Measurements from ENCODE around the gene D2HGDH.

GRCh38 chr2:241808051-241808720 lies 73.8 kb downstream of the D2HGDH start:
- TF ChIP-seq, protein P1, sequence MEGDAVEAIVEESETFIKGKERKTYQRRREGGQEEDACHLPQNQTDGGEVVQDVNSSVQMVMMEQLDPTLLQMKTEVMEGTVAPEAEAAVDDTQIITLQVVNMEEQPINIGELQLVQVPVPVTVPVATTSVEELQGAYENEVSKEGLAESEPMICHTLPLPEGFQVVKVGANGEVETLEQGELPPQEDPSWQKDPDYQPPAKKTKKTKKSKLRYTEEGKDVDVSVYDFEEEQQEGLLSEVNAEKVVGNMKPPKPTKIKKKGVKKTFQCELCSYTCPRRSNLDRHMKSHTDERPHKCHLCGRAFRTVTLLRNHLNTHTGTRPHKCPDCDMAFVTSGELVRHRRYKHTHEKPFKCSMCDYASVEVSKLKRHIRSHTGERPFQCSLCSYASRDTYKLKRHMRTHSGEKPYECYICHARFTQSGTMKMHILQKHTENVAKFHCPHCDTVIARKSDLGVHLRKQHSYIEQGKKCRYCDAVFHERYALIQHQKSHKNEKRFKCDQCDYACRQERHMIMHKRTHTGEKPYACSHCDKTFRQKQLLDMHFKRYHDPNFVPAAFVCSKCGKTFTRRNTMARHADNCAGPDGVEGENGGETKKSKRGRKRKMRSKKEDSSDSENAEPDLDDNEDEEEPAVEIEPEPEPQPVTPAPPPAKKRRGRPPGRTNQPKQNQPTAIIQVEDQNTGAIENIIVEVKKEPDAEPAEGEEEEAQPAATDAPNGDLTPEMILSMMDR (IDR thresholded peaks at IDR 0.05), result no peak
- no peak for TF ChIP-seq POLR2A (IDR thresholded peaks at IDR 0.05)
